K562 (cell line): ENCODE results near the gene CCDC47. TPM values are rescaled to one million over a fixed set of nuclear protein-coding genes. Genes with fewer than 3 reads are reported as not detected.

Experiments
- ARID2 ChIP-seq: fragments of 450-650 bp; IDR thresholded peaks from 2 replicates; pipeline ENCODE4 v1.6.1; 2017; ENCODE audit warnings: antibody characterized with exemption, mild to moderate bottlenecking
- BRD4 ChIP-seq: fragments of 200-600 bp; sonication (generic); IDR thresholded peaks from 2 replicates; pipeline ENCODE4 v1.6.1; 2017; ENCODE audit warnings: inconsistent platforms
- CCAR2 ChIP-seq: fragments of 200-400 bp; formaldehyde crosslinking; IDR thresholded peaks from 2 replicates; pipeline ENCODE4 v1.6.1; 2017; ENCODE audit warnings: mild to moderate bottlenecking, low read depth, low read length
- CHAMP1 ChIP-seq: fragments of 450-650 bp; IDR thresholded peaks from 2 replicates; pipeline ENCODE4 v1.6.1; 2016; ENCODE audit warnings: mild to moderate bottlenecking
- KLF16 ChIP-seq: IDR thresholded peaks from 2 replicates; pipeline ENCODE4 v1.6.1; 2016; ENCODE audit warnings: antibody characterized with exemption
- MAFK ChIP-seq: IDR thresholded peaks from 2 replicates; pipeline ENCODE4 v1.6.1; 2011; ENCODE audit warnings: low read length, improper control_type of control experiment
- MTA1 ChIP-seq: fragments of 450-650 bp; IDR thresholded peaks from 2 replicates; pipeline ENCODE4 v1.6.1; 2017; ENCODE audit warnings: borderline replicate concordance
- MYC ChIP-seq, 2 experiments: fragments of 250-450 bp in 1 of 2; sonication (Bioruptor Pico) in 1 of 2; IDR thresholded peaks; 2 replicates each; pipeline versions ENCODE4 v1.5.1 to v1.6.1; 2012 to 2021; ENCODE audit warnings: low read depth in 2 of 2, borderline replicate concordance in 1 of 2, improper control_type of control experiment in 1 of 2, low read length in 1 of 2, mild to moderate bottlenecking in 1 of 2, moderate library complexity in 1 of 2
- PKNOX1 ChIP-seq: fragments of 450-650 bp; IDR thresholded peaks from 2 replicates; pipeline ENCODE4 v1.6.1; 2016
- RAD21 ChIP-seq, 2 experiments: fragments of 250-450 bp in 1 of 2; fragments of 450-650 bp in 1 of 2; sonication (Bioruptor Pico) in 1 of 2; formaldehyde crosslinking in 1 of 2; IDR thresholded peaks in 1 of 2; conservative IDR thresholded peaks in 1 of 2; 2 replicates each; pipeline versions ENCODE4 v1.4.0 to v1.8.0; 2020 to 2022; ENCODE audit warnings: mild to moderate bottlenecking in 2 of 2, moderate library complexity in 1 of 2
- RUNX1 ChIP-seq: sonication (generic); IDR thresholded peaks from 2 replicates; pipeline ENCODE4 v1.6.1; 2016; ENCODE audit warnings: antibody characterized with exemption, low read depth
- SAFB ChIP-seq: fragments of 200-400 bp; formaldehyde crosslinking; IDR thresholded peaks from 2 replicates; pipeline ENCODE4 v1.6.1; 2017; ENCODE audit warnings: low read depth, low read length, borderline replicate concordance
- STAT5B ChIP-seq: fragments of 250-450 bp; sonication (Bioruptor Pico); IDR thresholded peaks from 2 replicates; pipeline ENCODE4 v1.8.0; 2021; ENCODE audit warnings: mild to moderate bottlenecking, inconsistent platforms
- XRCC5 ChIP-seq: fragments of 200-400 bp; formaldehyde crosslinking; IDR thresholded peaks from 2 replicates; pipeline ENCODE4 v1.6.1; 2017; ENCODE audit warnings: low read depth, mild to moderate bottlenecking, low read length
- ZBTB17 ChIP-seq: fragments of 450-650 bp; formaldehyde crosslinking; IDR thresholded peaks from 2 replicates; pipeline ENCODE4 v1.4.0; 2020; ENCODE audit warnings: mild to moderate bottlenecking
- ZFX ChIP-seq: sonication (generic); formaldehyde crosslinking; IDR thresholded peaks from 2 replicates; pipeline ENCODE4 v1.8.0; 2022; ENCODE audit warnings: mild to moderate bottlenecking, missing genetic modification reagents, moderate library complexity
- ZKSCAN8 ChIP-seq: fragments of 200-800 bp; sonication (Bioruptor generic); IDR thresholded peaks from 2 replicates; pipeline ENCODE4 v1.6.1; 2016; ENCODE audit warnings: missing genetic modification characterization, missing compliant biosample characterization
- ZNF146 ChIP-seq: IDR thresholded peaks from one replicate; pipeline ENCODE4 v1.6.1; 2018; ENCODE audit warnings: missing compliant biosample characterization; ENCODE audit not compliant: unreplicated experiment
- ZNF354B ChIP-seq: fragments of 250-450 bp; sonication (Bioruptor Pico); IDR thresholded peaks from 2 replicates; pipeline ENCODE4 v1.4.0; 2020
- polyA plus RNA-seq, 8 experiments: library from polyadenylated mRNA; depleted of rRNA in 4 of 8; stranded (reverse) in 5 of 8; unstranded in 3 of 8; fragments of >200 nt; fragmentation: Nextera tagmentation in 2 of 8; fragmentation: Illumina TruSeq in 1 of 8; extraction: Ambion mirVana in 2 of 8; extraction: Trizol in 1 of 8; gene quantifications; 2 replicates each; pipeline versions ENCODE4 v1.2.1 to v1.2.3, GENCODE V29; 2011 to 2014; ENCODE audit warnings: inconsistent platforms in 1 of 8, missing spikeins in 1 of 8
- total RNA-seq, 7 experiments: library from RNA; depleted of rRNA in 6 of 7; stranded (reverse); fragments of >200 nt in 6 of 7; fragmentation: Illumina TruSeq in 2 of 7; extraction: Trizol in 2 of 7; gene quantifications; 2 replicates each; pipeline versions ENCODE4 v1.2.1 to v1.2.3, GENCODE V29; 2011 to 2021; ENCODE audit warnings: low replicate concordance in 1 of 7
- TF ChIP-seq, protein P1 (sequence below): fragments of 450-650 bp; formaldehyde crosslinking; IDR thresholded peaks from 2 replicates; pipeline ENCODE4 v1.4.0; 2020; ENCODE audit warnings: mild to moderate bottlenecking, moderate library complexity

Gene CCDC47
- total and polyA plus RNA-seq, 9 of the 15 experiments (the other 6 are each of a cell fraction or from before 2014, with no cell fraction given) = 15.5 to 162 (median 122) TPM

DNA sequence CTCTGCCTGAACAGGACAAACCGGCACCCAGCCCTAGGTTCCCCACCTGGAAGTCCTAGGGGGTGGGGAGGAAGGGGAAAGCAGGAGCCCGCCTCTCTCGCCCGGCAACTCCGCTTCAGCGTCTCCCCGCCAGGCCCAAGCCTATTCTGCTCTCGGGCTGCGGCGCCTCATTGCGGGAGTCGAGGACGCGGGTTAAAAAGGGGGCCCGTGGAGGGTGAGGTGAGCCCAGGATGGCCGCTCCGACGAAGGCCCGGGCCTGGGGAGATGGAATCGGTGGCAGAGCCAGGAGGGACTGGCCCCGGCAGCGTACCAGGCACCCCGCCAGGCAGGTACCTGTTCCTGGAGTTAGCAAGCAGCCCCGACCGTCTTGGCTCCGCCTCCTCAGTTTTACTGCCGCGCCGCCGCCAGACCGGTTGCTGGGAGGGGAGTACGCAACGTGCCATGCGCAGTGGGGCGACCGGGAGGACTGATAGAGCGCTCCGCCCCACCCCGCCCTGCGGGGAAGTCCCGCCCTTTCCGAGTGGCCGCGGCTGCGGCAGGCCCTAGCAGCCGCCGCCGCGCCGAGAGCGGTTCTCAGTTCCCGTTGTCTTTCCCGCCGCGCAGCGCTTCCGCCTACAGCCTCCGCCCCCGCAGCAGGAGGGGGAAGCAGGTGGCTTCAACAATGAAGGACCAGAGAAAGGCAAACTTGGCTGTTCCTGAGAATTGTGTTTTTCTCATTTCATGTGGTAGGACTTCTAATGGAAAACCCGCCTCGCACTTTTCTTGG, 31.8 kb downstream of the CCDC47 start, which contains the start of gene STRADA (continued):
- TF ChIP-seq CCAR2 = no peak
- no peak for TF ChIP-seq ZNF146 (CRISPR knock-in tag)
- 0 out of 2 replicates have a peak, but pooled peaks have one; percentile 16 for TF ChIP-seq ARID2
- TF ChIP-seq ZKSCAN8 (CRISPR knock-in tag) = no peak
- no peak for TF ChIP-seq KLF16
- TF ChIP-seq ZBTB17 (CRISPR knock-in tag) = peak; percentile 64
- peak; percentile 15; the same call in 1 of the 2 replicates for TF ChIP-seq MTA1
- no peak for TF ChIP-seq SAFB
- TF ChIP-seq MYC (IDR thresholded peaks at IDR 0.05; ENCODE audit: low read depth, low read length) = peak; percentile 84; the same call in 1 of the 2 replicates
- TF ChIP-seq MYC (CRISPR knock-in tag; IDR thresholded peaks at IDR 0.05; ENCODE audit: borderline replicate concordance, low read depth) = peak; percentile 70; the same call in 1 of the 2 replicates
- no peak for TF ChIP-seq MAFK
- TF ChIP-seq STAT5B (CRISPR knock-in tag) = no peak
- no peak for TF ChIP-seq CHAMP1
- TF ChIP-seq, protein P1, sequence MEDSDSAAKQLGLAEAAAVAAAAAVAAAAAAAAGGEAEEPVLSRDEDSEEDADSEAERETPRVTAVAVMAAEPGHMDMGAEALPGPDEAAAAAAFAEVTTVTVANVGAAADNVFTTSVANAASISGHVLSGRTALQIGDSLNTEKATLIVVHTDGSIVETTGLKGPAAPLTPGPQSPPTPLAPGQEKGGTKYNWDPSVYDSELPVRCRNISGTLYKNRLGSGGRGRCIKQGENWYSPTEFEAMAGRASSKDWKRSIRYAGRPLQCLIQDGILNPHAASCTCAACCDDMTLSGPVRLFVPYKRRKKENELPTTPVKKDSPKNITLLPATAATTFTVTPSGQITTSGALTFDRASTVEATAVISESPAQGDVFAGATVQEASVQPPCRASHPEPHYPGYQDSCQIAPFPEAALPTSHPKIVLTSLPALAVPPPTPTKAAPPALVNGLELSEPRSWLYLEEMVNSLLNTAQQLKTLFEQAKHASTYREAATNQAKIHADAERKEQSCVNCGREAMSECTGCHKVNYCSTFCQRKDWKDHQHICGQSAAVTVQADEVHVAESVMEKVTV (CRISPR knock-in tag) = no peak
- peak; percentile 96 for TF ChIP-seq ZFX
- no peak for TF ChIP-seq XRCC5
- no peak for TF ChIP-seq PKNOX1
- TF ChIP-seq BRD4 = no peak
- no peak for TF ChIP-seq RUNX1
- peak in 1 of 2 experiments; percentile 15; a peak in 2 of 4 replicates for TF ChIP-seq RAD21 (CRISPR knock-in tag; conservative IDR thresholded peaks at IDR 0.05 in 1 of 2, IDR thresholded peaks at IDR 0.05 in 1 of 2)
- TF ChIP-seq ZNF354B (CRISPR knock-in tag) = no peak
